HepG2 (cell line): Measurements from ENCODE around the gene IPCEF1. TPM values are rescaled to one million over a fixed set of nuclear protein-coding genes. Genes with fewer than 3 reads are reported as not detected.

Source experiments
- ATAC-seq: fragments of 200-7000 bp; cut with Tn5 transposase; 3 replicates; pipeline ENCODE4 v1.9.1; 2020; ENCODE audit warnings: mild to moderate bottlenecking, moderate library complexity
- BruUV-seq: library from RNA; stranded (reverse); fragments of 400-500 nt; replicated peaks from 2 replicates; lab custom pipeline; 2021; lab: Mats Ljungman, UMichigan
- CTCF ChIA-PET: fragments of 300-600 bp; formaldehyde crosslinking; extraction: SDS; loops from one replicate; lab custom pipeline; 2021; ENCODE audit warnings: low total read pairs, inconsistent platforms, low intra/inter-chr PET ratio; lab: Yijun Ruan, JAX
- POLR2A ChIA-PET: fragments of 350-600 bp; sonication (Branson Sonifier 250); formaldehyde crosslinking; loops from one replicate; lab custom pipeline; 2020; ENCODE audit warnings: antibody characterized with exemption, inconsistent platforms; lab: Yijun Ruan, JAX
- DNase-seq: peaks from one replicate; pipeline ENCODE4 v3.0.0-alpha.2; 2015; ENCODE audit warnings: low spot score
- FAIRE-seq: peaks from 3 replicates; lab custom pipeline; 2011; peaks lifted over from hg19 to GRCh38; lab: Jason Lieb, UNC
- H2AFZ ChIP-seq: one replicate; pipeline ENCODE4 v1.6.1; 2011; ENCODE audit warnings: low read length, inconsistent platforms
- H3K27ac ChIP-seq: fragments of 300-600 bp; 3 replicates; pipeline ENCODE4 v1.8.0; 2011; ENCODE audit warnings: mixed run types, mild to moderate bottlenecking, mixed read lengths, low read length, inconsistent platforms; ENCODE audit not compliant: insufficient read depth; ENCODE audit errors: extremely low read length
- H3K27me3 ChIP-seq, 2 experiments: fragments of 200-600 bp in 1 of 2; 2 replicates in 1 of 2; 3 replicates in 1 of 2; pipeline versions ENCODE4 v1.6.0 to v1.8.0; 2011; ENCODE audit warnings: low read length in 2 of 2, mild to moderate bottlenecking in 2 of 2, moderate library complexity in 2 of 2, inconsistent platforms in 1 of 2; ENCODE audit not compliant: insufficient read depth in 2 of 2, control insufficient read depth in 1 of 2
- H3K36me3 ChIP-seq, 2 experiments: fragments of 200-600 bp in 1 of 2; replicated peaks in 1 of 2; 2 replicates in 1 of 2; 3 replicates in 1 of 2; pipeline versions ENCODE4 v1.5.1 to v1.8.0; 2011; ENCODE audit warnings: low read length in 2 of 2, inconsistent platforms in 1 of 2; ENCODE audit not compliant: insufficient read depth in 2 of 2, control insufficient read depth in 1 of 2
- H3K4me1 ChIP-seq: 2 replicates; pipeline ENCODE4 v1.5.1; 2012; ENCODE audit warnings: low read length, inconsistent platforms; ENCODE audit not compliant: insufficient read depth
- H3K4me2 ChIP-seq: 2 replicates; pipeline ENCODE4 v1.6.0; 2011; ENCODE audit warnings: low read depth, low read length, inconsistent platforms
- H3K4me3 ChIP-seq, 3 experiments: fragments of 200-600 bp in 1 of 3; sonication (generic), shearing (Covaris generic) in 1 of 3; replicated peaks in 1 of 3; 2 replicates each; pipeline ENCODE4 v1.5.1; 2011 to 2016; ENCODE audit warnings: low read length in 3 of 3, inconsistent platforms in 2 of 3, low read depth in 2 of 3, mild to moderate bottlenecking in 2 of 3, control low read depth in 1 of 3, mixed read lengths in 1 of 3; ENCODE audit not compliant: insufficient read depth in 1 of 3
- H3K79me2 ChIP-seq: one replicate; pipeline ENCODE4 v1.6.1; 2011; ENCODE audit warnings: low read length, inconsistent platforms; ENCODE audit not compliant: insufficient read depth
- H3K9ac ChIP-seq: 2 replicates; pipeline ENCODE4 v1.6.0; 2011; ENCODE audit warnings: mild to moderate bottlenecking, low read depth, low read length, inconsistent platforms; ENCODE audit not compliant: insufficient read depth
- H3K9me3 ChIP-seq: 2 replicates; pipeline ENCODE4 v1.5.1; 2012; ENCODE audit warnings: mild to moderate bottlenecking, low read length
- H4K20me1 ChIP-seq: 2 replicates; pipeline ENCODE4 v1.6.0; 2011; ENCODE audit warnings: inconsistent platforms, mild to moderate bottlenecking, low read length, moderate library complexity; ENCODE audit not compliant: insufficient read depth
- EHMT2 ChIP-seq: fragments of 200-600 bp; sonication (generic); IDR thresholded peaks from 2 replicates; pipeline ENCODE4 v1.7.0; 2017; ENCODE audit warnings: antibody characterized with exemption, low read depth, low read length, borderline replicate concordance
- IKZF5 ChIP-seq: IDR thresholded peaks from 2 replicates; pipeline ENCODE4 v1.6.1; 2018; ENCODE audit warnings: missing genetic modification reagents, mild to moderate bottlenecking, missing compliant biosample characterization
- SIX4 ChIP-seq: sonication (generic); formaldehyde crosslinking; IDR thresholded peaks from 2 replicates; pipeline ENCODE4 v1.4.0; 2020; ENCODE audit warnings: missing genetic modification reagents
- U2AF1 ChIP-seq: fragments of 200-400 bp; formaldehyde crosslinking; optimal IDR thresholded peaks from 2 replicates; pipeline ENCODE3; 2017; ENCODE audit warnings: mild to moderate bottlenecking, low read depth, low read length
- ZBTB3 ChIP-seq: sonication (generic); formaldehyde crosslinking; IDR thresholded peaks from 2 replicates; pipeline ENCODE4 v1.4.0; 2020; ENCODE audit warnings: low read depth, mild to moderate bottlenecking, moderate library complexity, missing genetic modification reagents, borderline replicate concordance
- ZFP82 ChIP-seq: sonication (generic); formaldehyde crosslinking; IDR thresholded peaks from 2 replicates; pipeline ENCODE4 v1.5.1; 2020; ENCODE audit warnings: mild to moderate bottlenecking, missing genetic modification reagents, borderline replicate concordance
- ZKSCAN5 ChIP-seq: sonication (generic); formaldehyde crosslinking; IDR thresholded peaks from 2 replicates; pipeline ENCODE4 v1.5.1; 2020; ENCODE audit warnings: mild to moderate bottlenecking, missing genetic modification reagents
- ZNF430 ChIP-seq: sonication (generic); formaldehyde crosslinking; IDR thresholded peaks from 2 replicates; pipeline ENCODE4 v1.9.0; 2021; ENCODE audit warnings: mild to moderate bottlenecking, missing genetic modification reagents
- ZNF546 ChIP-seq: sonication (generic); formaldehyde crosslinking; conservative IDR thresholded peaks from 2 replicates; pipeline ENCODE4 v1.8.1; 2023; ENCODE audit warnings: mild to moderate bottlenecking, missing genetic modification reagents
- ZNF770 ChIP-seq: sonication (generic); formaldehyde crosslinking; IDR thresholded peaks from 2 replicates; pipeline ENCODE4 v1.5.0; 2020; ENCODE audit warnings: mild to moderate bottlenecking, missing genetic modification reagents
- ZNF839 ChIP-seq: sonication (generic); formaldehyde crosslinking; IDR thresholded peaks from 2 replicates; pipeline ENCODE4 v1.4.0; 2020; ENCODE audit warnings: missing genetic modification reagents, mild to moderate bottlenecking, borderline replicate concordance
- WGBS: methylation state at CpG from one replicate; pipeline ENCODE4 v1.1.6; 2017; ENCODE audit warnings: low lambda C conversion rate; 5-methylcytosine and 5-hydroxymethylcytosine counted together
- in situ Hi-C: cut with HindIII; loops from 2 replicates; pipeline ENCODE4 v1.10.0; 2017; ENCODE audit warnings: low pct_unique_long_range_greater_than_20kb; ENCODE audit not compliant: extremely low pct_ligation_motif_present
- intact Hi-C: fragments of 100-400 bp; cut with micrococcal nuclease; formaldehyde crosslinking; loops from one replicate; pipeline ENCODE4 v1.10.0; 2022; ENCODE audit not compliant: unreplicated experiment
- polyA plus RNA-seq, 8 experiments: library from polyadenylated mRNA; depleted of rRNA in 3 of 8; stranded (reverse) in 7 of 8; unstranded in 1 of 8; fragments of >200 nt; fragmentation: Illumina TruSeq in 4 of 8; extraction: Trizol in 4 of 8; gene quantifications; 2 replicates each; pipeline versions ENCODE4 v1.2.1 to v1.2.3, GENCODE V29; 2011 to 2016; ENCODE audit warnings: low read depth in 4 of 8, missing spikeins in 1 of 8, mixed read lengths in 1 of 8; ENCODE audit not compliant: insufficient read depth in 1 of 8
- total RNA-seq, 5 experiments: library from RNA; depleted of rRNA; stranded (reverse); fragments of >200 nt; fragmentation: Illumina TruSeq; extraction: Trizol; gene quantifications; 2 replicates each; pipeline ENCODE4 v1.2.3, GENCODE V29; 2016; ENCODE audit warnings: low read depth in 1 of 5

IPCEF1 gene
- total and polyA plus RNA-seq, 2 of the 13 experiments (the other 11 are each of a cell fraction or from before 2014, with no cell fraction given) = 0.03 TPM; not detected in 1

DNA sequence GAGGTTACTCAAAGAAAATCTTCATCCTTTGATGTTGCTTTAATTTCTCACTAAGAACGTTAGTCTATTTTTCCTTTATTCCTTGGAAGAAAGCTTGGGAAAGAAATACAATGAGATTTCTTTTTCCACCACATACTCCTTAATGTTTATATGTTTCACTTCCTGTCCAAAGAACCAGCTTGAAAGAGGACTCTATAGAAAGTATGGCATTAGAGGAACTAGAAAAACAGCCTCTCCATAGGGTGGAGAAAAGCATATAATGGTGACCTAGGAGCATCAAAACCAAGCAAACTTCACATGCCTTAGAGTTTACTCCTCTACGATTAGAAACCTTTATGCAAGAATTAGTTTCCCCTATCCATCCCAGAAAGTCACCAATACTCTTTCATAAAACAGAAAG is 186.5 kb downstream of the IPCEF1 start:
- DNase-seq = no peak
- Histone ChIP-seq H3K27ac (no peak overlapping the region), H3K27me3 (0 out of 5 replicates have a peak, but pooled peaks cover 0 to 3% of the 10 kb centered on the region in 2 experiments), H3K4me1 (no peaks in the 10 kb centered on the region), H3K9me3 (no peaks in the 10 kb centered on the region), H3K4me3 (no peak overlapping the region), H3K79me2 (no peaks in the 10 kb centered on the region), H3K4me2 (no peak overlapping the region), H3K9ac (no peak overlapping the region), H2AFZ (no peak overlapping the region), H4K20me1 (no peaks in the 10 kb centered on the region), H3K36me3 (no peaks in the 10 kb centered on the region)
- no peak for ATAC-seq
- no peak for TF ChIP-seq U2AF1
- TF ChIP-seq ZBTB3 (CRISPR knock-in tag) = no peak
- 3% methylated on average over 2 of the region's 2 CpGs for WGBS
- ChIA-PET CTCF (no interaction called here), POLR2A (no interaction called here)
- no TSS peak for BruUV-seq
- in situ Hi-C loops (loop anchor here (25.0 kb wide), 2 partner anchors 342 to 492 kb away; partner anchors contain the start of gene CNKSR3), intact Hi-C loops (no loop called here)
- no peak for FAIRE-seq

DNA sequence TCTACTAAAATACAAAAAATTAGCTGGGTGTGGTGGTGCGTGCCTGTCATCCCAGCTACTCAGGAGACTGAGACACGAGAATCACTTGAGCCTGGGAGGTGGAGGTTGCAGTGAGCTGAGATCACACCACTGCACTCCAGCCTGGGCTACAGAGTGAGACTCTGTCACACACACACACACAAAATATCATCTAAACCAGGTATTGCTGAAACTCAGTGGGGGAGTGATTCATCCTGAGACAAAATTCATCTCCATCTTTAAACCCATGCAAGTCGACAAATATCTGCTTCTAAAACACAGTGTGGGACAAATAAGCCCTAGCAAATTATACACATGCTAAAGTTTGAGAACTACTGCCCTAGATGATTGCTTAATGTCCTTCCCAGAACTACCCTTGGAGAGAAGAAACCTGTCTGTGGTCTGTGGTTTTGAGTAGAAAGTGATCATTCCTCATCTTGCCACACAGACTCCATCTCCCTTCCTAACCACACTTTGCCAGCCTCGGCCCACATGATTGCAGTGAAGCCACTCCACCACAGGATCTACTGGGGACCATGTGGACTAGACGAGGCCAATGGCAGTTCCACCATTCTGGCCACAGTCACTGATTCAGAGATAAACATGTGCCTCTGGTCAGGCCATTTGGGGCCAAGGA is 187.3 kb downstream of the IPCEF1 start:
- Histone ChIP-seq H4K20me1 (no peaks in the 10 kb centered on the region), H3K9ac (no peak overlapping the region), H3K27ac (no peak overlapping the region), H3K4me1 (no peaks in the 10 kb centered on the region), H3K79me2 (no peaks in the 10 kb centered on the region), H2AFZ (no peak overlapping the region), H3K27me3 (0 out of 5 replicates have a peak, but pooled peaks cover 0 to 3% of the 10 kb centered on the region in 2 experiments), H3K36me3 (no peaks in the 10 kb centered on the region), H3K4me2 (no peak overlapping the region), H3K4me3 (no peak overlapping the region), H3K9me3 (no peaks in the 10 kb centered on the region)
- ChIA-PET CTCF (no interaction called here), POLR2A (no interaction called here)
- DNase-seq (no peak), FAIRE-seq (no peak), ATAC-seq (no peak)
- BruUV-seq = no TSS peak
- 7% methylated on average over 4 of the region's 5 CpGs for WGBS
- in situ Hi-C loops (loop anchor here (25.0 kb wide), 2 partner anchors 343 to 493 kb away; partner anchors contain the start of gene CNKSR3), intact Hi-C loops (no loop called here)
- no peak for TF ChIP-seq ZFP82 (CRISPR knock-in tag)
- no peak for TF ChIP-seq ZNF770
- TF ChIP-seq ZNF430 = no peak
- TF ChIP-seq SIX4 = no peak
- TF ChIP-seq EHMT2 = no peak
- TF ChIP-seq IKZF5 (CRISPR knock-in tag) = no peak
- no peak for TF ChIP-seq ZNF546 (CRISPR knock-in tag)
- TF ChIP-seq ZKSCAN5 (CRISPR knock-in tag) = no peak
- TF ChIP-seq ZNF839 (CRISPR knock-in tag) = no peak
